MM.1S (cell line): ENCODE data around the gene GUCD1.

Source experiments
- EZH2 ChIP-seq: fragments of 300-600 bp; sonication (generic); optimal IDR thresholded peaks from 2 replicates; pipeline ENCODE3; 2017; ENCODE audit warnings: low read depth, mild to moderate bottlenecking, antibody characterized with exemption, low read length, mixed read lengths
- TF ChIP-seq, protein P1 (sequence below): fragments of 300-600 bp; sonication (generic); IDR thresholded peaks from 2 replicates; pipeline ENCODE4 v1.5.1; 2016; ENCODE audit warnings: antibody characterized with exemption, low read length, mixed read lengths

DNA sequence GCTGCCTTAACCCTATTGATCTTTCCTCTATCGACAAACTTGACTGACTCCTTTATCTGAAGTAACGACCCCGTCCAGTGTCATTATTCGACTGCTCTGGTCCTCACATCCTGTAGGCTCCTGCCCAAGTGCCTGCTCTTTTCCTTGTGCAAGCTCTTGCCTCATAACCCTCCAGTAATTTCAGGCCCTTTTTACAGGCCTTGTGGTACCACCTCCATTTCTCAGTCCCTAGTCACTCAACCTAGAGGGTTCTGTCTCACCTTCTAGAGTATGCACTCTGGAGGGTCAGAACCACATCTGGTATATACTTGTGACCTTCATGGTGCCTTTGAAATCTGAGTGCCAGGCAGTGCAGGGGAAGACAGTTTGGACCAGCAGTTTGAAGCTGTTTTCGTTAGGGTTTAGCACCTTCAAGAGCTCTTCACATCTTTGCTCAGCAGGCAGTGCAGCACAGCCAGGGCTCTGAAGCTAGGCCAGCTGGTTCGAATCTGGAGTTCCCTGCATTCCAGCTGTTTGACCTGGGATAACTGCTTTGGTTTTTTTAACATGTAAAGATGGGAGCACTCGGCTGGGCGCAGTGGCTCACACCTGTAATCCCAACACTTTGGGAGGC is 12.1 kb upstream of the GUCD1 start:
- TF ChIP-seq, protein P1, sequence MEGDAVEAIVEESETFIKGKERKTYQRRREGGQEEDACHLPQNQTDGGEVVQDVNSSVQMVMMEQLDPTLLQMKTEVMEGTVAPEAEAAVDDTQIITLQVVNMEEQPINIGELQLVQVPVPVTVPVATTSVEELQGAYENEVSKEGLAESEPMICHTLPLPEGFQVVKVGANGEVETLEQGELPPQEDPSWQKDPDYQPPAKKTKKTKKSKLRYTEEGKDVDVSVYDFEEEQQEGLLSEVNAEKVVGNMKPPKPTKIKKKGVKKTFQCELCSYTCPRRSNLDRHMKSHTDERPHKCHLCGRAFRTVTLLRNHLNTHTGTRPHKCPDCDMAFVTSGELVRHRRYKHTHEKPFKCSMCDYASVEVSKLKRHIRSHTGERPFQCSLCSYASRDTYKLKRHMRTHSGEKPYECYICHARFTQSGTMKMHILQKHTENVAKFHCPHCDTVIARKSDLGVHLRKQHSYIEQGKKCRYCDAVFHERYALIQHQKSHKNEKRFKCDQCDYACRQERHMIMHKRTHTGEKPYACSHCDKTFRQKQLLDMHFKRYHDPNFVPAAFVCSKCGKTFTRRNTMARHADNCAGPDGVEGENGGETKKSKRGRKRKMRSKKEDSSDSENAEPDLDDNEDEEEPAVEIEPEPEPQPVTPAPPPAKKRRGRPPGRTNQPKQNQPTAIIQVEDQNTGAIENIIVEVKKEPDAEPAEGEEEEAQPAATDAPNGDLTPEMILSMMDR = no peak
- no peak for TF ChIP-seq EZH2
